ENCODE results near the gene MATN4.

Gene MATN4

GRCh38 chr20:45313065-45313695, 5.1 kb upstream of the MATN4 start:
- no peak for DNase-seq

- DNase-seq, result no peak
These were observed 4.1 kb upstream of the MATN4 start for GRCh38 chr20:45312241-45312640.

- DNase-seq, result peak in 1 of 2 experiments; percentile 18
These were observed 3.6 kb upstream of the MATN4 start for GRCh38 chr20:45311589-45312211.

DNA sequence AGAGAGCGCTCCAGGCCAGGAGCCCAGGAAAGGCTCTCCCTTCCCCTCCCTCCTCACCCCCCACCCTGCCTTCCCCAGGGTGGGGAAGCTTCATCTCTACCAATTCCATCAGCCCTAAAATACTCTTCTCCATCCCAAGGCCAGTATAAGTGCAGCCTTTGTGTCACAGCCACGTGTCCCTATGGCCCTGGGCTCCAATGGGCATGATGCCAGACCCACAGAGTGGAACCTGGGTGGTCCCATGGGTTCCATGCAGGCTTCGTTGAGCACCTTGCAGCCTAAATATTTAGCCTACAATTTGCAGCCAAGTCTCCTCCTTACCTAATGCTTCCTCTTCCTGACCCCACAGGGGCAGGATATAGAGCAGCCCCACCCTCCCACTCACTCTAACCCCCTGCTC, 976 bp upstream of the MATN4 start:
- DNase-seq, result no peak

DNA sequence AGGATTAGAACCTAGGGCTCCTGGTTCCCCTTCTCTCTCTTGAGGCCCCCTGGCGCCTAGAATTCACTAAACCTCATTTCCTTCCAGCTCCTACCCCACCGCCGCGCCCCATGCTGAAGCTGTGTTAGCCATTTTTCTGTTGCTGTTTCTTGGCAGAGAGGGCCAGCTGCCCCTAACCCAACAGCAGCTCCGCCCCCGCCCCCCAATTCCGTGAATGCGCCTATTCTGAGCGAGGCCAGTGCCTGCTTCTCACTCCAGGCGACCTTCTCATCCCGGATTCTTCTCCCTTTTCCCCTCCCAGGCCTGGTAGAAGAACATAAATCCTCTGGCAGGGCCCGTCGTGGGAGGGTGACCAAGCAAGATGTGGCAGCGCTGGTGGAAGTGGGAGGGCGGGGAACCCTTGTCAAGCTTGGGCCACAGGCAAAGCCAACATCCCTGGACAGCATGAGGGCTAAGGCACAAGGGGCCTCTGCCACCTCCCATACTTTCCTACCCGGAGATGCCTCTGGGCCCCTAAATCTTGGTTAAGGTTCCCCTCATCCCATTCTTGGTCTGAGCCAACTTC, 941 bp downstream of the MATN4 start:
- DNase-seq, result no peak

DNA sequence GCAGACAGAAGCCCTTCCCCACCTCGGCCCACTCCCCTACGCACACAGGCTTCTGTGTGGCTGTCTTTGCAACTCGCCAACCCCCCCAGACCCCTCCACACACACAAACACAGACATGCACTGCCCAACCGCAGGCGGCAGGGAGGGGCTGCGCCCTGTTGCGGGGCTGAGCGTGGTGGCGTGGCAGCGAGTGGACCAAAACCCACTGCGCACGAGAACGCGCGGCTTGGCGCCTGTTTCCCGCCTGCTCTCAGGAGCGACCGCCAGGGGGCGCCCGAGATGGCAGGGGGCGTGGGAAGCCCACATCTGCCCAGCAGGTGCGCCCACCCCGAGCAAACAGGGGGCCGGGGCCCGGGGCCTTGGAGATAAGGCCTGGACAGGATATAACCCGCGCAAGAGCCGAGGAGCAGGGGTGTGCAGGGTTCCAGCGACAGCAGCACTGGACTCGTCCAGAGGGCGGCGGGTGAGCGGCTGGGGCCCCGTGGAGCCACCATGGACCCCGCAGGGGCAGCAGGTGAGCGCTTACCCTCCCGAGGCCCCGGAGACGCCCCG, 1.6 kb downstream of the MATN4 start, which contains the start of gene RBPJL:
TSS of gene RBPJL (plus strand) at position 410 of the 552 bp plus-strand sequence. CDS start at position 493, 83 bp downstream.
- no peak for DNase-seq

DNA sequence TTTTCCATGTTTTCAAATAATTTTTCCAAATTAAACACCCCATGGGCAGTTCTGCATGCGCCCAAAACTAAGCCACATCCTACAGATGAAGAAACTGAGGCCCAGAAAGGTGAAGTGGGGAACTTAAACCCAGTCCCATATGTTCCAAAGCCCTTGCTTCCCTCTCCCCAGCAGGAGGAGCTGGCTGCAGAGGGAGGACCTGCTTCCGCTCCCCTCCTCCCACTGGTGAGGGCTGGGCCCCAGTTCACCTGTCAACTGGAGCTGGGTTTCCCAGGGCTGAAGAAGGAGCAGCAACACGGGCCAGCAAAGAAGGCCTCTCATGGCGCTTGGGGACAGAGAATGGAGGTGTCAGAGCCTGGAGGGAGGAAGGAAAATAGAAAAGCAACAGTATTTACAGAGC, 2.8 kb downstream of the MATN4 start:
- no peak for DNase-seq

DNA sequence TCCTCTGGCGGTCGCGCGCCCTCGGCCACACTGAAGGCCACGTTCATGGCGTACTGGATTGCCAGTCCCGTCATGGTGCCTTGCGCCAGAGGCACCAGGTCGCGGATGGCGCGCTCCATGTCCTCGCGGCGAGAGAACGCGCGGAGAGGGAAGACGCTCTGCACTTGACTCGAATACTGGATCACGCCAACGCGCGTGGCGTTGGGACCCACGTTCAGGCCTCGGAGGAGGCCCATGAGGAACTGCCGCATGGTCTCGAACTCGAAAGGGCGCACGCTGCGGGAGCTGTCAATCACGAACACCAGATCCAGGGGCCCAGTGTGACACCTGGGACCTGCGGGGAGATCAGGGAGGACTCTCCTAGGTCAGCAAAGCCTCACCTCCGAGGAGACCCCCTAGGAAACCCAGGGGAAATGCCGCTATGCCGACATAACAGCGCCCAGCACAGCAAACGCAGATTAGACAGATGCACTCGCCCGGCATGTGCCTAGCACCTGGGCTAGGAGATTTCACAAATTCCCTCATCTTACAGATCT, 3.6 kb downstream of the MATN4 start:
- DNase-seq, result no peak

DNA sequence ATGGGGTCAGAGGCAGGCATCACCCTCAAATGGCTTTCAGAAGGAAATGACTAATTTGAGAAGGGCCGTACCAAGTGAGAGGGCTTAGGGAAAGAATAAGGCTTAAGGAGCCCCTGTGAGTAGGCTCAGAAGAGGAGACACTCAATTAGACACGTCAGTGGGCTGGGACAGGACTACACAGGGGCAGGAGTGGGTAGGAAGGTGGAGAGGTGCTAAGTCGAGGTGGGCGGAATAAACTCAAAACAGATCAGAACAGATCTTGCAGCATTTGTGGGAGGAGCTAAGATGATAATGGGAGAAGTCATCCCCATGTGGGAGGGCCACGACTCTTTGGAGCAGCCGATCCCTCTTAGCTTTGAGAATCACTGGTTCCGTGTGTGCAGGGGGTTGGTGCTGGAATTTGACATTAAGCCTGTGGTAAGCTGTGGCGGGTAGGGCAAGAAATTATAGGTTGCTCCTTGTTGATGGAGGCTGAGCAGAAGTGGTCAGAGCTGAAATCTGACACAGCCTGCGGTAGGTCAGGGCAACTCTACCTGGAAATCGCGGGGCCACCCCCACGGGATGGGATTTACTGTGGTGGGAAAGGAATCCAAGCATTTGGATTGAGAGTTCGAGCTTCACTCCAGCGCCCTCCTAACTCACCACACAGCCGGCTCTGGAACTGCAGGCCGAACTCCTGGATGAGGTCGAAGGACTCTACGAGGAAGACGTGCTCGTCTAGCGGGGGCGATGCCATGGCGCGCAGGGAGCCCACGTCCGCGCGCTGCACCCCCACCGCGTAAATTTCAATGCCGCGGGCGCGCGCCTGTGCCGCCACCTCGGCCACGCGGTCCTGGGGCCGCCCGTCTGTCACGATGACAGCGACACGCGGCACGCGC, 4.3 kb downstream of the MATN4 start:
- DNase-seq, result no peak

- no peak for DNase-seq
These were observed 6.3 kb downstream of the MATN4 start for GRCh38 chr20:45301824-45302271.

- DNase-seq, result peak in 1 of 2 experiments; percentile 48
These were observed 7.1 kb downstream of the MATN4 start for GRCh38 chr20:45300961-45301360.

- no peak for DNase-seq
These were observed 8.3 kb downstream of the MATN4 start for GRCh38 chr20:45299786-45300185.

GRCh38 chr20:45297786-45298497, 10.2 kb downstream of the MATN4 start:
- no peak for DNase-seq

GRCh38 chr20:45294659-45295058, 13.4 kb downstream of the MATN4 start:
- DNase-seq, result no peak

DNA sequence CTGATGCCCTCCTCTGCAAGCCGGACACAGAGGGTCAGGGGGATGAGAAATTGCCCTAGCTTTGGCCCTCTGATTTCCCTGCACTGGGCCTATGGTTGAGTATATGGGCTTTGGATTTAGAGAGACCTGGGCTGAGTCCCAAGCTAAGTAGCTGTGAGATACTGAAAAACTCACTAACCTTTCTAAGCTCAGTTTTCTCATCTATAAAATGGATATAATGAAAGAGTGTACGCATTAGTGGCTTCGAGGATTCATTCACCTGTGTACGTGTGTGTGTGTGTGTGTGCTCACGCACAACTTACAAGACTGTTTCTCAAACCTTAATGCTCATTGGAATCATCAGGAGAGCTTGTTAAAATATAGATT, 14.1 kb downstream of the MATN4 start:
- DNase-seq, result no peak

GRCh38 chr20:45293041-45294002, 14.8 kb downstream of the MATN4 start:
- peak; percentile 59 to 84 for DNase-seq

GRCh38 chr20:45292343-45292742, 15.8 kb downstream of the MATN4 start:
- DNase-seq, result no peak

DNA sequence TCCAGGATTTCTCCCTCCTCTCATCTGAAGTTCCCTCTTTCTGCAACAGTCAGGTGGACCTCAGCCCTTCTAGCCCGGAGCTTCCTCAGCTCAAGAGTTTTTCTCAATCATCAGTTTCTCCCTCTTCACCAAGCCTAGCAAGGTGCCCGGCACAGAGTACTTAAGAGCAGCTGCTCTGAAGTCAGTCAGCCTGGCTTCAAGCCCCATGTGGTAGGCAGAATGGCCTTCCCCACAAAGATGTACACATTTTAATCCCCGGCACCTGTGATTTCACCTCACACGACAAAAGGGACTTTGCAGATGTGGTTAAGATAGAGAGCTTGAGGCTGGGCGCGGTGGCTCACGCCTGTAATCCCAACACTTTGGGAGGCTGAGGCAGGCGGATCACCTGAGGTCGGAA, 16.6 kb downstream of the MATN4 start:
- no peak for DNase-seq

- DNase-seq, result peak; percentile 21 to 72
These were observed 17.3 kb downstream of the MATN4 start for GRCh38 chr20:45290677-45291355.
